Caco-2 (cell line): Measurements from ENCODE around the gene SRPK2. TPM values are rescaled to one million over a fixed set of nuclear protein-coding genes. Genes with fewer than 3 reads are reported as not detected.
"Not testable (repeated sequence)": the region's sequence is repeated elsewhere in the genome, so short reads cannot be mapped to it uniquely, and the experiment has no call there.

ENCODE experiments used
- BruUV-seq: library from RNA; stranded (reverse); fragments of 400-500 nt; replicated peaks from 2 replicates; lab custom pipeline; 2021; lab: Mats Ljungman, UMichigan
- CTCF ChIA-PET: fragments of 300-600 bp; sonication (Branson Sonifier 250); formaldehyde crosslinking; loops from one replicate; lab custom pipeline; 2022; ENCODE audit warnings: antibody characterized with exemption; lab: Charles Lee
- POLR2A ChIA-PET: fragments of 300-600 bp; sonication (Branson Sonifier 250); formaldehyde crosslinking; loops from one replicate; lab custom pipeline; 2022; ENCODE audit warnings: antibody characterized with exemption; lab: Charles Lee
- DNase-seq, 2 experiments: peaks; one replicate each; pipeline versions ENCODE4 v3.0.0 to v3.0.0-alpha.2; 2020 to 2022
- H3K27me3 ChIP-seq: replicated peaks from 2 replicates; pipeline ENCODE4 v1.6.0; 2011; ENCODE audit warnings: low read length; ENCODE audit not compliant: control insufficient read depth, insufficient read depth
- H3K36me3 ChIP-seq: 2 replicates; pipeline ENCODE4 v1.5.1; 2011; ENCODE audit warnings: low read length; ENCODE audit not compliant: control insufficient read depth, insufficient read depth
- H3K4me1 ChIP-seq: fragments of 250-450 bp; sonication (Bioruptor Pico); 2 replicates; pipeline ENCODE4 v1.5.1; 2020; ENCODE audit warnings: mild to moderate bottlenecking
- H3K4me3 ChIP-seq: 2 replicates; pipeline ENCODE4 v1.5.1; 2011; ENCODE audit warnings: low read depth, mild to moderate bottlenecking, control low read depth, low read length
- H3K9me3 ChIP-seq: fragments of 250-450 bp; sonication (Bioruptor Pico); 2 replicates; pipeline ENCODE4 v1.5.1; 2020; ENCODE audit warnings: mild to moderate bottlenecking, moderate library complexity
- H3K27ac Mint-ChIP-seq: one replicate; pipeline ENCODE4 v1.8.0; 2022; ENCODE audit warnings: mixed read lengths; ENCODE audit not compliant: unreplicated experiment
- H3K27me3 Mint-ChIP-seq: one replicate; pipeline ENCODE4 v1.8.0; 2022; ENCODE audit warnings: mixed read lengths; ENCODE audit not compliant: insufficient read depth, unreplicated experiment
- H3K36me3 Mint-ChIP-seq: one replicate; pipeline ENCODE4 v1.8.0; 2022; ENCODE audit warnings: mild to moderate bottlenecking, mixed read lengths; ENCODE audit not compliant: insufficient read depth, unreplicated experiment
- H3K4me1 Mint-ChIP-seq: one replicate; pipeline ENCODE4 v1.8.0; 2022; ENCODE audit warnings: low read depth, mixed read lengths; ENCODE audit not compliant: unreplicated experiment
- H3K4me3 Mint-ChIP-seq: one replicate; pipeline ENCODE4 v1.8.0; 2022; ENCODE audit warnings: mild to moderate bottlenecking, moderate library complexity, mixed read lengths; ENCODE audit not compliant: unreplicated experiment
- H3K9me3 Mint-ChIP-seq: one replicate; pipeline ENCODE4 v1.8.0; 2022; ENCODE audit warnings: mixed read lengths; ENCODE audit not compliant: unreplicated experiment
- intact Hi-C: fragments of 100-400 bp; cut with micrococcal nuclease; formaldehyde crosslinking; loops from one replicate; pipeline ENCODE4 v1.10.0; 2022; ENCODE audit not compliant: unreplicated experiment
- total RNA-seq: library from RNA; stranded (reverse); gene quantifications from 2 replicates; pipeline ENCODE4 v1.2.3, GENCODE V29; 2022
- TF ChIP-seq, protein P1 (sequence below), 2 experiments: fragments of 200-600 bp in 1 of 2; IDR thresholded peaks; 1 replicate in 1 of 2; 2 replicates in 1 of 2; pipeline versions ENCODE4 v1.5.1 to v1.8.0; 2011 to 2022; ENCODE audit warnings: antibody characterized with exemption in 1 of 2, control low read depth in 1 of 2, inconsistent platforms in 1 of 2, low read depth in 1 of 2, low read length in 1 of 2, mild to moderate bottlenecking in 1 of 2, moderate library complexity in 1 of 2; ENCODE audit not compliant: insufficient read depth in 1 of 2, severe bottlenecking in 1 of 2, unreplicated experiment in 1 of 2

The SRPK2 gene
- total RNA-seq, 1 experiment from 2014 or later, result 39.9 TPM

GRCh38 chr7:105350906-105351305 lies 37.8 kb downstream of the SRPK2 start:
- DNase-seq, result no peak
- no peak overlapping the region for H3K4me3 ChIP-seq
- Mint-ChIP-seq H3K4me3 (no peak overlapping the region), H3K9me3 (no peaks in the 10 kb centered on the region), H3K27ac (no peak overlapping the region), H3K36me3 (no peaks in the 10 kb centered on the region), H3K4me1 (peaks cover 11% of the 10 kb centered on the region), H3K27me3 (no peaks in the 10 kb centered on the region)
- peaks cover 6% of the 10 kb centered on the region; the same call in 1 of the 2 replicates for H3K4me1 ChIP-seq
- intact Hi-C loops, result no loop called here
- no peaks in the 10 kb centered on the region for H3K9me3 ChIP-seq
- H3K27me3 ChIP-seq, result no peaks in the 10 kb centered on the region
- ChIA-PET CTCF (no interaction called here), POLR2A (no interaction called here)
- TF ChIP-seq, protein P1, sequence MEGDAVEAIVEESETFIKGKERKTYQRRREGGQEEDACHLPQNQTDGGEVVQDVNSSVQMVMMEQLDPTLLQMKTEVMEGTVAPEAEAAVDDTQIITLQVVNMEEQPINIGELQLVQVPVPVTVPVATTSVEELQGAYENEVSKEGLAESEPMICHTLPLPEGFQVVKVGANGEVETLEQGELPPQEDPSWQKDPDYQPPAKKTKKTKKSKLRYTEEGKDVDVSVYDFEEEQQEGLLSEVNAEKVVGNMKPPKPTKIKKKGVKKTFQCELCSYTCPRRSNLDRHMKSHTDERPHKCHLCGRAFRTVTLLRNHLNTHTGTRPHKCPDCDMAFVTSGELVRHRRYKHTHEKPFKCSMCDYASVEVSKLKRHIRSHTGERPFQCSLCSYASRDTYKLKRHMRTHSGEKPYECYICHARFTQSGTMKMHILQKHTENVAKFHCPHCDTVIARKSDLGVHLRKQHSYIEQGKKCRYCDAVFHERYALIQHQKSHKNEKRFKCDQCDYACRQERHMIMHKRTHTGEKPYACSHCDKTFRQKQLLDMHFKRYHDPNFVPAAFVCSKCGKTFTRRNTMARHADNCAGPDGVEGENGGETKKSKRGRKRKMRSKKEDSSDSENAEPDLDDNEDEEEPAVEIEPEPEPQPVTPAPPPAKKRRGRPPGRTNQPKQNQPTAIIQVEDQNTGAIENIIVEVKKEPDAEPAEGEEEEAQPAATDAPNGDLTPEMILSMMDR (IDR thresholded peaks at IDR 0.05; ENCODE audit: insufficient read depth in 1 of 2, low read depth in 1 of 2, low read length in 1 of 2, severe bottlenecking in 1 of 2, unreplicated experiment in 1 of 2), result no peak
- H3K36me3 ChIP-seq, result no peaks in the 10 kb centered on the region
- BruUV-seq, result no TSS peak

DNA sequence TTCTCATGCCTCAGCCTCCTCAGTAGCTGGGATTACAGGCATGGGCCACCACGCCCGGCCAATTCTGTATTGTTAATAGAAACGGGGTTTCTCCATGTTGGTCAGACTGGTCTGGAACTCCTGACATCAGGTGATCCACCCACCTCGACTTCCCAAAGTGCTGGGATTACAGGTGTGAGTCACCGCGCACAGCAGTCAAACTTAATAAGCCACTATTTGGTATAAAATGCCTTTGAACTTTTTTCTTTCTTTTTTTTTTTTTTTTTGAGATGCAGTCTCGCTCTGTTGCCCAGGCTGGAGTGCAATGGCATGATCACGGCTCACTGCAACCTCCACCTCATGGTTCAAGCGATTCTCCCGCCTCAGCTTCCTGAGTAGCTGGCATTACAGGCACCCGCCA lies 40.5 kb downstream of the SRPK2 start:
- not testable (repeated sequence) for H3K36me3 Mint-ChIP-seq

GRCh38 chr7:105346593-105347322 lies 42.0 kb downstream of the SRPK2 start:
- H3K9me3 ChIP-seq, result no peaks in the 10 kb centered on the region
- intact Hi-C loops, result no loop called here
- H3K4me1 ChIP-seq, result no peaks in the 10 kb centered on the region
- H3K36me3 ChIP-seq, result no peaks in the 10 kb centered on the region
- POLR2A ChIA-PET, result no interaction called here
- no peak for DNase-seq
- Mint-ChIP-seq H3K36me3 (peaks cover 5% of the 10 kb centered on the region), H3K27ac (no peak overlapping the region), H3K4me3 (no peak overlapping the region), H3K9me3 (no peaks in the 10 kb centered on the region), H3K4me1 (peaks cover 7% of the 10 kb centered on the region), H3K27me3 (no peaks in the 10 kb centered on the region)
- no peaks in the 10 kb centered on the region for H3K27me3 ChIP-seq
- TF ChIP-seq, protein P1 (IDR thresholded peaks at IDR 0.05; ENCODE audit: insufficient read depth in 1 of 2, low read depth in 1 of 2, low read length in 1 of 2, severe bottlenecking in 1 of 2, unreplicated experiment in 1 of 2), result no peak
- CTCF ChIA-PET, result no interaction called here
- no peak overlapping the region for H3K4me3 ChIP-seq
- no TSS peak for BruUV-seq

More for the DNA sequence above, 40.5 kb downstream of the SRPK2 start:
- POLR2A ChIA-PET, H3K4me1 ChIP-seq, CTCF ChIA-PET, H3K4me1 Mint-ChIP-seq, DNase-seq, H3K27ac Mint-ChIP-seq, H3K4me3 Mint-ChIP-seq, H3K4me3 ChIP-seq, BruUV-seq, H3K36me3 ChIP-seq, H3K9me3 Mint-ChIP-seq, H3K27me3 ChIP-seq, H3K27me3 Mint-ChIP-seq, intact Hi-C loops, H3K9me3 ChIP-seq: not testable (repeated sequence)
